HL-60 (cell line): ENCODE results near the gene TRAPPC12.

Experiments used
- GABPA ChIP-seq: IDR thresholded peaks from 2 replicates; pipeline ENCODE4 v1.6.1; 2012; ENCODE audit warnings: low read depth
- POLR2AphosphoS5 ChIP-seq: IDR thresholded peaks from 2 replicates; pipeline ENCODE4 v1.6.1; 2012; ENCODE audit warnings: low read depth
- SPI1 ChIP-seq: IDR thresholded peaks from 2 replicates; pipeline ENCODE4 v1.6.1; 2012; ENCODE audit warnings: low read depth, mild to moderate bottlenecking, borderline replicate concordance
- TF ChIP-seq, protein P1 (sequence below): IDR thresholded peaks from one replicate; pipeline ENCODE4 v1.5.1; 2011; ENCODE audit warnings: low read length, control low read depth, inconsistent platforms; ENCODE audit not compliant: insufficient read depth

DNA sequence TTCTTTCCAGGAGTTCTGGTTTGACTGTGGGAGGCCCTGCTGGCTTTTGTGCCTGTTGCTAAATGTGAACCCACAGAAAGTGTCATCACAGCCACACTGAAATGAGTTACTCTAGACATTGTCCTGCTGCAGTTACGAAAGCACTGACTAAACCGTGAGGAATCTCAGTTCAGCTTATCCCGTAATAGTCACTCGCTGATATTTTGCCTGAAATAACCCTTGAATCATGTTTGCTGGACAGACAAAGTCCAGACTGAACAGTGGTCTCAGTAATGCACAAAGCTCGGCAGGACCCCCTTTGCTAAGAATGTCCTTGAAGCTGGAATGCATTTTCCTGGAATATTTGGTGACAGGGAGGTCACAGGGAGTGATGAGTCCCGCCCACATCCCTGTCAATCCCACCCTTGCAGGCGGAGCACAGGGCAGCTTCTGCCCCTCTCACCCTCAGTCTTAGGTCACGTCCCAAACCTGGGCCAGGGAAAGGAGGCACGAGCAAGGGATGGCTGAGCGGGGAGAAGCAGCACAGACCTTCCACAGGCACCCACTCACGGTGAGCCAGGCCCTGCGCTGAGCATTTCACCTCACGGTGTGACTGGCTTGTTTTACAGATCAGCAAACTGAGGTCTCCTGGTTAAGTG, 86.5 kb downstream of the TRAPPC12 start:
- TF ChIP-seq POLR2AphosphoS5 (no peak), SPI1 (no peak), GABPA (no peak)
- TF ChIP-seq, protein P1, sequence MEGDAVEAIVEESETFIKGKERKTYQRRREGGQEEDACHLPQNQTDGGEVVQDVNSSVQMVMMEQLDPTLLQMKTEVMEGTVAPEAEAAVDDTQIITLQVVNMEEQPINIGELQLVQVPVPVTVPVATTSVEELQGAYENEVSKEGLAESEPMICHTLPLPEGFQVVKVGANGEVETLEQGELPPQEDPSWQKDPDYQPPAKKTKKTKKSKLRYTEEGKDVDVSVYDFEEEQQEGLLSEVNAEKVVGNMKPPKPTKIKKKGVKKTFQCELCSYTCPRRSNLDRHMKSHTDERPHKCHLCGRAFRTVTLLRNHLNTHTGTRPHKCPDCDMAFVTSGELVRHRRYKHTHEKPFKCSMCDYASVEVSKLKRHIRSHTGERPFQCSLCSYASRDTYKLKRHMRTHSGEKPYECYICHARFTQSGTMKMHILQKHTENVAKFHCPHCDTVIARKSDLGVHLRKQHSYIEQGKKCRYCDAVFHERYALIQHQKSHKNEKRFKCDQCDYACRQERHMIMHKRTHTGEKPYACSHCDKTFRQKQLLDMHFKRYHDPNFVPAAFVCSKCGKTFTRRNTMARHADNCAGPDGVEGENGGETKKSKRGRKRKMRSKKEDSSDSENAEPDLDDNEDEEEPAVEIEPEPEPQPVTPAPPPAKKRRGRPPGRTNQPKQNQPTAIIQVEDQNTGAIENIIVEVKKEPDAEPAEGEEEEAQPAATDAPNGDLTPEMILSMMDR, result no peak
